Naive thymus-derived CD4-positive, alpha-beta T cell (primary cell): ENCODE measurements around the gene COMP. TPM values are rescaled to one million over a fixed set of nuclear protein-coding genes. Genes with fewer than 3 reads are reported as not detected.

Experiments used
- ATAC-seq: fragments of 150-1000 bp; cut with Tn5 transposase; 2 replicates; pipeline ENCODE4 v1.10.0; 2021; ENCODE audit warnings: mild to moderate bottlenecking, moderate library complexity
- CTCF ChIA-PET: fragments of 350-600 bp; sonication (Branson Sonifier 250); formaldehyde crosslinking; loops from one replicate; lab custom pipeline; 2021; ENCODE audit warnings: antibody characterized with exemption; lab: Charles Lee
- POLR2A ChIA-PET: fragments of 350-600 bp; sonication (Branson Sonifier 250); formaldehyde crosslinking; loops from one replicate; lab custom pipeline; 2021; ENCODE audit warnings: antibody characterized with exemption, inconsistent platforms; lab: Charles Lee
- DNase-seq, 9 donors: peaks; one replicate each; pipeline versions ENCODE4 v3.0.0 to v3.0.0-alpha.2; 2020 to 2022; ENCODE audit warnings: mixed read lengths in 1 of 9
- H3K27ac ChIP-seq: one replicate; pipeline ENCODE4 v1.7.0; 2013; ENCODE audit warnings: mild to moderate bottlenecking, low read depth, low read length, moderate library complexity
- H3K27me3 ChIP-seq, 2 donors: one replicate each; pipeline ENCODE4 v1.7.0; 2013; ENCODE audit warnings: low read length in 2 of 2, mild to moderate bottlenecking in 2 of 2, moderate library complexity in 2 of 2; ENCODE audit not compliant: control insufficient read depth in 2 of 2, insufficient read depth in 2 of 2
- H3K36me3 ChIP-seq, 3 experiments: 1 replicate in 2 of 3; 2 replicates in 1 of 3; pipeline ENCODE4 v1.7.0; 2013; ENCODE audit warnings: low read length in 3 of 3, mild to moderate bottlenecking in 3 of 3, moderate library complexity in 1 of 3; ENCODE audit not compliant: insufficient read depth in 3 of 3, control insufficient read depth in 2 of 3
- H3K4me1 ChIP-seq, 2 donors: one replicate each; pipeline ENCODE4 v1.7.0; 2013; ENCODE audit warnings: low read length in 2 of 2, mild to moderate bottlenecking in 2 of 2, moderate library complexity in 1 of 2; ENCODE audit not compliant: control insufficient read depth in 2 of 2, insufficient read depth in 2 of 2
- H3K4me3 ChIP-seq: 2 replicates; pipeline ENCODE4 v1.7.0; 2013; ENCODE audit warnings: mild to moderate bottlenecking, low read length
- H3K9me3 ChIP-seq, 3 experiments: 1 replicate in 2 of 3; 2 replicates in 1 of 3; pipeline ENCODE4 v1.7.0; 2013; ENCODE audit warnings: low read length in 3 of 3; ENCODE audit not compliant: control insufficient read depth in 2 of 3
- H3K27ac Mint-ChIP-seq, 9 donors: one replicate each; pipeline ENCODE4 v1.8.0; 2020 to 2022; ENCODE audit warnings: mixed read lengths in 9 of 9, mild to moderate bottlenecking in 8 of 9, moderate library complexity in 5 of 9, inconsistent platforms in 2 of 9
- H3K27me3 Mint-ChIP-seq, 5 donors: one replicate each; pipeline ENCODE4 v1.8.0; 2021 to 2022; ENCODE audit warnings: mixed read lengths in 5 of 5, mild to moderate bottlenecking in 1 of 5
- H3K36me3 Mint-ChIP-seq, 5 donors: one replicate each; pipeline ENCODE4 v1.8.0; 2020 to 2022; ENCODE audit warnings: mixed read lengths in 5 of 5, mild to moderate bottlenecking in 3 of 5, inconsistent platforms in 1 of 5
- H3K4me1 Mint-ChIP-seq, 7 donors: one replicate each; pipeline ENCODE4 v1.8.0; 2020 to 2022; ENCODE audit warnings: mixed read lengths in 7 of 7, mild to moderate bottlenecking in 3 of 7, inconsistent platforms in 1 of 7
- H3K4me3 Mint-ChIP-seq, 10 donors: one replicate each; pipeline ENCODE4 v1.8.0; 2020 to 2022; ENCODE audit warnings: mild to moderate bottlenecking in 10 of 10, mixed read lengths in 10 of 10, moderate library complexity in 6 of 10, inconsistent platforms in 2 of 10
- H3K9me3 Mint-ChIP-seq, 11 donors: one replicate each; pipeline ENCODE4 v1.8.0; 2020 to 2022; ENCODE audit warnings: mixed read lengths in 11 of 11, mild to moderate bottlenecking in 4 of 11, inconsistent platforms in 1 of 11, moderate library complexity in 1 of 11
- intact Hi-C, 2 donors: fragments of 100-400 bp; cut with micrococcal nuclease; formaldehyde crosslinking; loops; one replicate each; pipeline ENCODE4 v1.15.1; 2023
- polyA plus RNA-seq, 2 donors: library from polyadenylated mRNA; unstranded; fragments of 300-500 nt; fragmentation: Illumina TruSeq; gene quantifications; one replicate each; pipeline ENCODE4 v1.2.3, GENCODE V29; 2021
- total RNA-seq, 6 experiments: library from RNA in 5 of 6; stranded (reverse) in 5 of 6; gene quantifications; 1 replicate in 5 of 6; 2 replicates in 1 of 6; pipeline ENCODE4 v1.2.3 and lab custom pipeline; 2021 to 2026

COMP gene
- total and polyA plus RNA-seq, 7 experiments from 2014 or later, result not detected

DNA sequence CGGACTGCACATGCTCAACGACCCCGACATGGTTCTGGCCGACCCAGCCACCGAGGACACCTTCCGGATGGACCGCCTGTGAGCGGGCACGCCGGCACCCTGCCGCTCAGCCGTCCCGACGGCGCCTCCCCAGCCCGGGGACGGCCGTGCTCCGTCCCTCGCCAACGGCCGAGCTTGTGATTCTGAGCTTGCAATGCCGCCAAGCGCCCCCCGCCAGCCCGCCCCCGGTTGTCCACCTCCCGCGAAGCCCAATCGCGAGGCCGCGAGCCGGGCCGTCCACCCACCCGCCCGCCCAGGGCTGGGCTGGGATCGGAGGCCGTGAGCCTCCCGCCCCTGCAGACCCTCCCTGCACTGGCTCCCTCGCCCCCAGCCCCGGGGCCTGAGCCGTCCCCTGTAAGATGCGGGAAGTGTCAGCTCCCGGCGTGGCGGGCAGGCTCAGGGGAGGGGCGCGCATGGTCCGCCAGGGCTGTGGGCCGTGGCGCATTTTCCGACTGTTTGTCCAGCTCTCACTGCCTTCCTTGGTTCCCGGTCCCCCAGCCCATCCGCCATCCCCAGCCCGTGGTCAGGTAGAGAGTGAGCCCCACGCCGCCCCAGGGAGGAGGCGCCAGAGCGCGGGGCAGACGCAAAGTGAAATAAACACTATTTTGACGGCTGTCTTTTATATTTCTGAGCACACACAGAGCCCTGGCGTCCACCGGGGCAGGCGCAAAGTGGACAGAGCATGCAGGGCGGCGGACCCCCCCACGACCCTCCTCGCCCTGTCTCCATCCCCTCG, 13.6 kb downstream of the COMP start:
- Histone ChIP-seq H3K27ac (no peak overlapping the region), H3K27me3 (no peaks in the 10 kb centered on the region), H3K4me1 (no peaks in the 10 kb centered on the region), H3K4me3 (no peak overlapping the region), H3K9me3 (no peaks in the 10 kb centered on the region), H3K36me3 (peaks cover 0 to 8% (median 0%) of the 10 kb centered on the region in 3 experiments)
- Mint-ChIP-seq H3K9me3 (peaks cover 0 to 7% (median 0%) of the 10 kb centered on the region in 11 donors), H3K4me1 (peaks cover 0 to 4% (median 0%) of the 10 kb centered on the region in 7 donors), H3K36me3 (no peaks in the 10 kb centered on the region), H3K4me3 (no peak overlapping the region), H3K27ac (no peak overlapping the region), H3K27me3 (peaks cover 0 to 2% (median 0%) of the 10 kb centered on the region in 5 donors)
- ATAC-seq (no peak), DNase-seq (peak in 1 of 9 donors; percentile 4)
- CTCF ChIA-PET, result no interaction called here
- POLR2A ChIA-PET, result no interaction called here
- intact Hi-C loops, result no loop called here

DNA sequence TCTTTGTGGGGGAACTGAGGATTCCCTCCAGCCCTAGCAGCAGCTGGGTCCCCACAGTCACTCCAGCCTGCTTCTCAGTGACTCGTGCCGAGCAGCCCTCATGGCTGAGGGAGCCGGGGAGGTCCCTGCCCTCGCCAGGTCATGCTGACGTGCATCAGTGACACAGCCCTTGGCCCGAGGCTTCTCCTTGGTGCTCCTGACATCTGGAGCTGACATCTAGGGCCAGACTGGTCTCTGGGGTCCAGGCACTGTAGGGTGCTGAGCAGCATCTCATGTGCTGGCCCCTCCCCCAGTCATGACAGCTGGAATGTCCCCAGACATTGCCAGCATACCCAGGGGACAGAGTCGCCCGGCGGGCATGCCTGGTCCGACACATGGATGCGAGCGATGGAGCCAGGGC, 14.4 kb downstream of the COMP start:
- intact Hi-C loops, result no loop called here
- Mint-ChIP-seq H3K4me3 (no peak overlapping the region), H3K27ac (no peak overlapping the region), H3K36me3 (no peaks in the 10 kb centered on the region), H3K4me1 (peaks cover 0 to 4% (median 0%) of the 10 kb centered on the region in 7 donors), H3K27me3 (peaks cover 0 to 2% (median 0%) of the 10 kb centered on the region in 5 donors), H3K9me3 (peaks cover 0 to 3% (median 0%) of the 10 kb centered on the region in 11 donors)
- H3K36me3 ChIP-seq, result peaks cover 0 to 11% (median 0%) of the 10 kb centered on the region in 3 experiments
- DNase-seq (peak in 1 of 9 donors; percentile 5), ATAC-seq (no peak)
- H3K4me3 ChIP-seq, result no peak overlapping the region
- H3K27ac ChIP-seq, result no peak overlapping the region
- no peaks in the 10 kb centered on the region for H3K9me3 ChIP-seq
- H3K4me1 ChIP-seq, result no peaks in the 10 kb centered on the region
- ChIA-PET POLR2A (no interaction called here), CTCF (no interaction called here)
- H3K27me3 ChIP-seq, result no peaks in the 10 kb centered on the region

DNA sequence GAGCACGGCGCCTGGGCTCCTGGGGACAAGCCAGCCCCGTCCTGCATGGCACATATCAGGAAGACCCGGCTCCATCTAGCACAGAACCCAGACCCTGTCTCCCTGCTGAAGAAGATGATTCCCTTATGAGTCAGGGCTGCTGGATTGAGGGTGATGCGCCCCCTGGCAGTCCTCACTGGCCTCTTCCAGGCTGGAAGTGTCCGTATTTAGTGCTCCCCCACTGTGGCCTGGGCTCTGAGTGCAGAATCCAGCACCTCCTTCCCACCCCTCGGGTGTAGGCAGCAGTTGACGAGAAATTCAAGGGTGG, 14.9 kb downstream of the COMP start:
- Histone ChIP-seq H3K27ac (no peak overlapping the region), H3K9me3 (no peaks in the 10 kb centered on the region), H3K36me3 (peaks cover 0 to 15% (median 0%) of the 10 kb centered on the region in 3 experiments), H3K27me3 (no peaks in the 10 kb centered on the region), H3K4me3 (no peak overlapping the region), H3K4me1 (no peaks in the 10 kb centered on the region)
- ATAC-seq (peak; percentile 3), DNase-seq (peak in 1 of 9 donors; percentile 4)
- ChIA-PET CTCF (no interaction called here), POLR2A (no interaction called here)
- H3K27ac Mint-ChIP-seq, result no peak overlapping the region
- intact Hi-C loops, result no loop called here
- peaks cover 0 to 4% (median 0%) of the 10 kb centered on the region in 7 donors for H3K4me1 Mint-ChIP-seq
- peaks cover 0 to 2% (median 0%) of the 10 kb centered on the region in 5 donors for H3K27me3 Mint-ChIP-seq
- no peak overlapping the region for H3K4me3 Mint-ChIP-seq
- peaks cover 0 to 3% (median 0%) of the 10 kb centered on the region in 5 donors for H3K36me3 Mint-ChIP-seq
- peaks cover 0 to 3% (median 0%) of the 10 kb centered on the region in 11 donors for H3K9me3 Mint-ChIP-seq

DNA sequence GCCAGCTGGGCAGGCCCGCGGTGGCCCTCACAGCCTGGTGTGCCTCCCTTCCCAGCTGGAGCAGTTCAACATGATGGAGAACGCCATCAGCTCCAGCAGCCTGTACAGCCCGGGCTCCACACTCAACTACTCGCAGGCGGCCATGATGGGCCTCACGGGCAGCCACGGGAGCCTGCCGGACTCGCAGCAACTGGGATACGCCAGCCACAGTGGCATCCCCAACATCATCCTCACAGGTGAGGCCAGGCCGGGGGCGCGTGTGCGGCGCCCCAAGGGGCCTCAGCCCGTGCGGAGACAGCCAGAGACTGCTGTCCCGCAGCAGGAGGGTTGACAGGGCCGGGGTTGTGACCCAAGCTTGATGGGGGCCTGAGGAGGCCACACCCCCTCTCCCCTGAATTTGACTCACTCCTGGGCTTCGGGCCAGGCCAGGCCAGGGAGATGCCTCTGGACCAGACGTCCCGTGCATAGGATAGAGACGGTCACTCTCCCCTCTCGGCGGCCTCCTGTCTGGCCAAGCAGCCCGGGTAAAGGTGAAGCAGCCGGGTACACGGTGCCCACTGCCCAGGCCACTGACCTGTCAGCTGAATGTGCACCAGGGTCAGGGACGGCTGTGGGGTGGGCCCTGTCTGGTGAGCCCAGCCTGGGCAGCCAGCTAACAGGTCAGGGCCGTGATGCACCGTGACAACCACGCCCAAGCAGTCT, 15.4 kb downstream of the COMP start:
- Mint-ChIP-seq H3K9me3 (peaks cover 0 to 3% (median 0%) of the 10 kb centered on the region in 11 donors), H3K27me3 (peaks cover 0 to 2% (median 0%) of the 10 kb centered on the region in 5 donors), H3K4me3 (no peak overlapping the region), H3K4me1 (peaks cover 0 to 4% (median 0%) of the 10 kb centered on the region in 7 donors), H3K27ac (no peak overlapping the region), H3K36me3 (peaks cover 0 to 3% (median 0%) of the 10 kb centered on the region in 5 donors)
- peak in 1 of 9 donors; percentile 5 for DNase-seq
- no peak overlapping the region for H3K27ac ChIP-seq
- ATAC-seq, result peak; percentile 8
- intact Hi-C loops, result no loop called here
- no peaks in the 10 kb centered on the region for H3K27me3 ChIP-seq
- no peaks in the 10 kb centered on the region for H3K4me1 ChIP-seq
- no peaks in the 10 kb centered on the region for H3K9me3 ChIP-seq
- H3K4me3 ChIP-seq, result no peak overlapping the region
- ChIA-PET POLR2A (no interaction called here), CTCF (no interaction called here)
- H3K36me3 ChIP-seq, result peaks cover 0 to 15% (median 0%) of the 10 kb centered on the region in 3 experiments

DNA sequence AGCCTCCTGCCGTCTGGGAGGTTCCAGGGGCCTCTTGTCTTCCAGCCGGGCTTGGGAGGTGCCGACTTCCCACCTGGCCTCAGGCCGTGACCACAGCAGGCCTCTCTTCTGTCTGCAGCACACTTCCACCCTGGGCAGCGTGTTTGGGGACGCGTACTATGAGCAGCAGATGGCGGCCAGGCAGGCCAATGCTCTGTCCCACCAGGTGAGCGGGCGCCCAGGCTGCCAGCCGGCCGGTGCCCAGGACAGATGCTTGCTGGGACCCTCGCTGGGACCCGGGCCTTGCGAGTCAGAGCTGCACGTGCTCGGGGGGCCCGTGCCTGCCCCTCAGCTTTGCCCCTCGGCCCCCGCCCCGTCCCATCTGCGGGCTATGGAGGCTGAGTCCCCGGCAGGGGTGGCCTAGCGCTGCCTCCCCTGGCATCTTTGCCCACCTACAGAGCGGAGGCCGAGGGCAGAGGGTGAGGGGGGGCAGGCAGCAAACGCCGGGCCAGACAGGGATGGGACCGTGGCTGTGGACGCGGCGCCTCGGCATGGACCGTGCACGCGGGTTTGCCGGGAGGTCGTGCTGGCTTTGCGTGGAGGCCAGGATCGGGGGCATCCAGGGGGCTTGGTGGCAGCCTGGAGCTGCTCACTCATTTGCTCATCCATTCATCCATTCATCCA, 16.2 kb downstream of the COMP start:
- Histone ChIP-seq H3K36me3 (peaks cover 0 to 15% (median 0%) of the 10 kb centered on the region in 3 experiments), H3K27ac (no peak overlapping the region), H3K9me3 (no peaks in the 10 kb centered on the region), H3K4me3 (no peak overlapping the region), H3K27me3 (no peaks in the 10 kb centered on the region), H3K4me1 (no peaks in the 10 kb centered on the region)
- ATAC-seq (no peak), DNase-seq (no peak)
- H3K9me3 Mint-ChIP-seq, result peaks cover 0 to 3% (median 0%) of the 10 kb centered on the region in 11 donors
- peaks cover 0 to 2% (median 0%) of the 10 kb centered on the region in 5 donors for H3K27me3 Mint-ChIP-seq
- intact Hi-C loops, result no loop called here
- no peak overlapping the region for H3K4me3 Mint-ChIP-seq
- H3K4me1 Mint-ChIP-seq, result peaks cover 0 to 10% (median 0%) of the 10 kb centered on the region in 7 donors
- H3K36me3 Mint-ChIP-seq, result peaks cover 0 to 7% (median 0%) of the 10 kb centered on the region in 5 donors
- no peak overlapping the region for H3K27ac Mint-ChIP-seq
- ChIA-PET CTCF (no interaction called here), POLR2A (no interaction called here)

DNA sequence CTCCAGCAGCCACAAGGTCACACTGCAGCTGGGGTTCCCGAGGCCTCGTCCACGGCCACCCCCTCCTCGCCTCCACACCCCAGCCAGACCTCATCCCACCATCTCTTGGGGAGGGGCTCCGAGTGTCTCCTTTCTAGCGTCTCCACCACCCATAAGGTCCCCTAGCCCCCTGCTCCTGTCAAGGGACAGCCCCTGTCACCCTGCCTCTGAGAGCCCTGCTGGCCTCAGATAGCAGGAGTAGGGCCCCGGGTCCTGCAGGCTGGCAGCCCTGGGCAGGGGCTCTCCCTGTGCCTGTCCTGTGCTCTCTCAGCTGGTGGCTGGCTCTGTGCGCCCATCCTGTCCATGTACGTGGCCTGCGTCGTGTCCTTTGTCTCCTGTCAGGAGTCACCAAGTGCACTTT, 17.0 kb downstream of the COMP start:
- no peaks in the 10 kb centered on the region for H3K27me3 ChIP-seq
- no peaks in the 10 kb centered on the region for H3K9me3 ChIP-seq
- peaks cover 0 to 3% (median 0%) of the 10 kb centered on the region in 11 donors for H3K9me3 Mint-ChIP-seq
- ChIA-PET POLR2A (interaction anchor here (0.6 kb wide), 1 partner anchor 1438 kb away, joined by 3 read pairs; no protein-coding TSS in a partner anchor), CTCF (no interaction called here)
- H3K27ac ChIP-seq, result no peak overlapping the region
- H3K4me3 Mint-ChIP-seq, result no peak overlapping the region
- no peak for ATAC-seq
- H3K27ac Mint-ChIP-seq, result no peak overlapping the region
- H3K36me3 ChIP-seq, result peaks cover 0 to 19% (median 0%) of the 10 kb centered on the region in 3 experiments
- no peaks in the 10 kb centered on the region for H3K4me1 ChIP-seq
- H3K36me3 Mint-ChIP-seq, result peaks cover 0 to 7% (median 0%) of the 10 kb centered on the region in 5 donors
- H3K4me1 Mint-ChIP-seq, result peaks cover 0 to 10% (median 0%) of the 10 kb centered on the region in 7 donors
- peaks cover 0 to 2% (median 0%) of the 10 kb centered on the region in 5 donors for H3K27me3 Mint-ChIP-seq
- DNase-seq, result no peak
- no peak overlapping the region for H3K4me3 ChIP-seq
- intact Hi-C loops, result no loop called here
